ENCODE results near the gene SORCS3. TPM values are rescaled to one million over a fixed set of nuclear protein-coding genes. Genes with fewer than 3 reads are reported as not detected.

SORCS3 gene
- total and polyA plus RNA-seq, 9 of the 15 experiments (the other 6 are each of a cell fraction or from before 2014, with no cell fraction given), result not detected

DNA sequence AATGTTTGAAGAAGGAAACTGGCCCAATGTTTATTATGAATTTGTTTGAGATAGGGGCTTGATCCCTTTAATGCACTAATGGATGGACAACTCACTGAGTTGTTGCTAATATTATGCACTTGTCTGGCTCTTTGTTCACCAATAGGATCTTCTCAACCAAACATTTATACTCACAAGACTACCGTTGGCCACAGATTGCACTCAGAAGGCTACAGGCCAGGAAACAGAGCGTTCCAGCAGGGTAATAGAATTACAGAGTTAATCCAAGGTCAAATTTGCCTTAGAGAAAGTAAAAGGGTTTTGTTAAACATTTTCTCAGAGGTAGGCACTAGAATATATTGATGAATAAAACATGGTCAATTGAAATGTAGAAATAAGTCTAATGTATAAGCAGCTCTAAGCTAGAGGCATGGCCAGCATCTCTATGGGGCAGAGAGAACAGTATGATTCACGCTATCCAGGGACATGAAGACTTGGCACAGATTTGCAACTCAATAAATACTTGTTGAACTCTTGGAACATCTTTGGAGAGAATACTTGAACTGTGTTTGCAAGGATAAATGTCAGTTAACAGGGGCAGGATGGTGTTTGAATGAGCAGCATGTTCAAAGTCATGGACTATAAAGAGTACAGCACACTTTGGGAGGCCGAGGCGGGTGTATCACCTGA lies 606.9 kb downstream of the SORCS3 start:
- no peaks in the 10 kb centered on the region for H4K20me1 ChIP-seq (replicated peaks; ENCODE audit: control insufficient read depth, insufficient read depth, low read length)
- no peak overlapping the region for H2AFZ ChIP-seq (ENCODE audit: low read depth, low read length)
- no peaks in the 10 kb centered on the region for H3K79me2 ChIP-seq (ENCODE audit: control insufficient read depth, insufficient read depth, low read length)
- 0% methylated on average over 3 of the region's 5 CpGs for WGBS (ENCODE audit: insufficient coverage, low coverage, missing lambda C conversion rate)
- H3K27ac ChIP-seq (ENCODE audit: extremely low read depth, low read depth, low read length), result no peak overlapping the region
- H3K27me3 ChIP-seq (ENCODE audit: control insufficient read depth in 2 of 2, insufficient read depth in 2 of 2, low read length in 2 of 2), result no peaks in the 10 kb centered on the region
- no peaks in the 10 kb centered on the region for H3K36me3 ChIP-seq (ENCODE audit: control insufficient read depth, insufficient read depth, low read length)
- no peak overlapping the region for H3K9ac ChIP-seq (ENCODE audit: insufficient read depth in 1 of 2, low read depth in 2 of 2, low read length in 2 of 2)
- no peaks in the 10 kb centered on the region for H3K9me1 ChIP-seq (ENCODE audit: control insufficient read depth, insufficient read depth, low read length)
- ATAC-seq (no peak), DNase-seq (ENCODE audit: extremely low read depth in 1 of 4, low spot score in 3 of 4) (no peak), FAIRE-seq (no peak)
- in situ Hi-C loops (cut with MboI) (no loop called here), intact Hi-C loops (cut with micrococcal nuclease) (no loop called here)
- ChIA-PET CTCF (ENCODE audit: low intra/inter-chr PET ratio) (no interaction called here), POLR2A (no interaction called here)
- BruUV-seq (replicated peaks), result no TSS peak
- H3K4me3 ChIP-seq, result no peak overlapping the region
- no peaks in the 10 kb centered on the region for H3K4me1 ChIP-seq (replicated peaks in 1 of 2; ENCODE audit: control insufficient read depth in 2 of 2, insufficient read depth in 2 of 2, low read length in 2 of 2)
- no peak overlapping the region for H3K4me2 ChIP-seq (ENCODE audit: insufficient read depth, low read length)
- H3K9me3 ChIP-seq (replicated peaks; ENCODE audit: control insufficient read depth, insufficient read depth, low read depth, low read length), result no peaks in the 10 kb centered on the region
- TF ChIP-seq SMARCB1 (IDR thresholded peaks at IDR 0.05; ENCODE audit: insufficient read length, low read depth) (no peak), ZNF121 (CRISPR knock-in tag; conservative IDR thresholded peaks at IDR 0.05) (no peak), XRCC3 (IDR thresholded peaks at IDR 0.05) (no peak), NBN (IDR thresholded peaks at IDR 0.05; ENCODE audit: low read depth) (no peak), SMARCC2 (IDR thresholded peaks at IDR 0.05; ENCODE audit: low read depth) (no peak), ARID1B (IDR thresholded peaks at IDR 0.05) (no peak), YBX1 (IDR thresholded peaks at IDR 0.05) (no peak), ZBED1 (IDR thresholded peaks at IDR 0.05) (no peak), ETV6 (IDR thresholded peaks at IDR 0.05; ENCODE audit: borderline replicate concordance in 1 of 2, low read depth in 2 of 2, low read length in 1 of 2) (no peak), ETV6 (CRISPR knock-in tag; IDR thresholded peaks at IDR 0.05; ENCODE audit: borderline replicate concordance) (no peak), ZBTB17 (CRISPR knock-in tag; IDR thresholded peaks at IDR 0.05) (no peak)
- TF ChIP-seq, protein P1, sequence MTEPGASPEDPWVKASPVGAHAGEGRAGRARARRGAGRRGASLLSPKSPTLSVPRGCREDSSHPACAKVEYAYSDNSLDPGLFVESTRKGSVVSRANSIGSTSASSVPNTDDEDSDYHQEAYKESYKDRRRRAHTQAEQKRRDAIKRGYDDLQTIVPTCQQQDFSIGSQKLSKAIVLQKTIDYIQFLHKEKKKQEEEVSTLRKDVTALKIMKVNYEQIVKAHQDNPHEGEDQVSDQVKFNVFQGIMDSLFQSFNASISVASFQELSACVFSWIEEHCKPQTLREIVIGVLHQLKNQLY (CRISPR knock-in tag; conservative IDR thresholded peaks at IDR 0.05), result no peak
- TF ChIP-seq, protein P2, sequence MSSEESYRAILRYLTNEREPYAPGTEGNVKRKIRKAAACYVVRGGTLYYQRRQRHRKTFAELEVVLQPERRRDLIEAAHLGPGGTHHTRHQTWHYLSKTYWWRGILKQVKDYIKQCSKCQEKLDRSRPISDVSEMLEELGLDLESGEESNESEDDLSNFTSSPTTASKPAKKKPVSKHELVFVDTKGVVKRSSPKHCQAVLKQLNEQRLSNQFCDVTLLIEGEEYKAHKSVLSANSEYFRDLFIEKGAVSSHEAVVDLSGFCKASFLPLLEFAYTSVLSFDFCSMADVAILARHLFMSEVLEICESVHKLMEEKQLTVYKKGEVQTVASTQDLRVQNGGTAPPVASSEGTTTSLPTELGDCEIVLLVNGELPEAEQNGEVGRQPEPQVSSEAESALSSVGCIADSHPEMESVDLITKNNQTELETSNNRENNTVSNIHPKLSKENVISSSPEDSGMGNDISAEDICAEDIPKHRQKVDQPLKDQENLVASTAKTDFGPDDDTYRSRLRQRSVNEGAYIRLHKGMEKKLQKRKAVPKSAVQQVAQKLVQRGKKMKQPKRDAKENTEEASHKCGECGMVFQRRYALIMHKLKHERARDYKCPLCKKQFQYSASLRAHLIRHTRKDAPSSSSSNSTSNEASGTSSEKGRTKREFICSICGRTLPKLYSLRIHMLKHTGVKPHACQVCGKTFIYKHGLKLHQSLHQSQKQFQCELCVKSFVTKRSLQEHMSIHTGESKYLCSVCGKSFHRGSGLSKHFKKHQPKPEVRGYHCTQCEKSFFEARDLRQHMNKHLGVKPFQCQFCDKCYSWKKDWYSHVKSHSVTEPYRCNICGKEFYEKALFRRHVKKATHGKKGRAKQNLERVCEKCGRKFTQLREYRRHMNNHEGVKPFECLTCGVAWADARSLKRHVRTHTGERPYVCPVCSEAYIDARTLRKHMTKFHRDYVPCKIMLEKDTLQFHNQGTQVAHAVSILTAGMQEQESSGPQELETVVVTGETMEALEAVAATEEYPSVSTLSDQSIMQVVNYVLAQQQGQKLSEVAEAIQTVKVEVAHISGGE (CRISPR knock-in tag; IDR thresholded peaks at IDR 0.05), result no peak
- TF ChIP-seq, protein P3, sequence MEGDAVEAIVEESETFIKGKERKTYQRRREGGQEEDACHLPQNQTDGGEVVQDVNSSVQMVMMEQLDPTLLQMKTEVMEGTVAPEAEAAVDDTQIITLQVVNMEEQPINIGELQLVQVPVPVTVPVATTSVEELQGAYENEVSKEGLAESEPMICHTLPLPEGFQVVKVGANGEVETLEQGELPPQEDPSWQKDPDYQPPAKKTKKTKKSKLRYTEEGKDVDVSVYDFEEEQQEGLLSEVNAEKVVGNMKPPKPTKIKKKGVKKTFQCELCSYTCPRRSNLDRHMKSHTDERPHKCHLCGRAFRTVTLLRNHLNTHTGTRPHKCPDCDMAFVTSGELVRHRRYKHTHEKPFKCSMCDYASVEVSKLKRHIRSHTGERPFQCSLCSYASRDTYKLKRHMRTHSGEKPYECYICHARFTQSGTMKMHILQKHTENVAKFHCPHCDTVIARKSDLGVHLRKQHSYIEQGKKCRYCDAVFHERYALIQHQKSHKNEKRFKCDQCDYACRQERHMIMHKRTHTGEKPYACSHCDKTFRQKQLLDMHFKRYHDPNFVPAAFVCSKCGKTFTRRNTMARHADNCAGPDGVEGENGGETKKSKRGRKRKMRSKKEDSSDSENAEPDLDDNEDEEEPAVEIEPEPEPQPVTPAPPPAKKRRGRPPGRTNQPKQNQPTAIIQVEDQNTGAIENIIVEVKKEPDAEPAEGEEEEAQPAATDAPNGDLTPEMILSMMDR (IDR thresholded peaks at IDR 0.05 in 2 of 3, conservative IDR thresholded peaks at IDR 0.05 in 1 of 3; ENCODE audit: insufficient read depth in 2 of 3, low read depth in 1 of 3, low read length in 3 of 3), result no peak

Data from K562 (cell line).